GM21526 (cell line): Measurements from ENCODE around the gene NWD2.
"Not testable (repeated sequence)": the region's sequence is repeated elsewhere in the genome, so short reads cannot be mapped to it uniquely, and the experiment has no call there.

Experiments
- ATAC-seq: cut with Tn5 transposase; IDR thresholded peaks from one replicate; pipeline ENCODE4 v1.9.1; 2021; ENCODE audit warnings: moderate library complexity; ENCODE audit not compliant: unreplicated experiment, low FRiP score

The NWD2 gene

GRCh38 chr4:37392521-37393255, 148.1 kb downstream of the NWD2 start:
- no peak for ATAC-seq

- no peak for ATAC-seq
These were observed 148.8 kb downstream of the NWD2 start for GRCh38 chr4:37393321-37393720.

GRCh38 chr4:37393889-37394288, 149.3 kb downstream of the NWD2 start:
- ATAC-seq = no peak

GRCh38 chr4:37397505-37397904, 153.0 kb downstream of the NWD2 start:
- no peak for ATAC-seq

- peak; percentile 81 for ATAC-seq
These were observed 155.8 kb downstream of the NWD2 start for GRCh38 chr4:37400241-37400881.

- not testable (repeated sequence) for ATAC-seq
These were observed 163.6 kb downstream of the NWD2 start for GRCh38 chr4:37407938-37408826.

- not testable (repeated sequence) for ATAC-seq
These were observed 169.1 kb downstream of the NWD2 start for GRCh38 chr4:37413612-37414011.

- no peak for ATAC-seq
These were observed 171.4 kb downstream of the NWD2 start for GRCh38 chr4:37415845-37416369.

GRCh38 chr4:37421614-37422013, 177.1 kb downstream of the NWD2 start:
- ATAC-seq = no peak

GRCh38 chr4:37422102-37422501, 177.6 kb downstream of the NWD2 start:
- ATAC-seq = no peak

- ATAC-seq = no peak
These were observed 178.1 kb downstream of the NWD2 start for GRCh38 chr4:37422638-37423037.

GRCh38 chr4:37423310-37423709, 178.8 kb downstream of the NWD2 start:
- no peak for ATAC-seq

GRCh38 chr4:37424753-37425152, 180.2 kb downstream of the NWD2 start:
- no peak for ATAC-seq

GRCh38 chr4:37425857-37426256, 181.3 kb downstream of the NWD2 start:
- no peak for ATAC-seq

- no peak for ATAC-seq
These were observed 182.7 kb downstream of the NWD2 start for GRCh38 chr4:37427193-37427592.

GRCh38 chr4:37429906-37430305, 185.4 kb downstream of the NWD2 start:
- ATAC-seq = no peak

- no peak for ATAC-seq
These were observed 186.3 kb downstream of the NWD2 start for GRCh38 chr4:37430718-37431416.

- no peak for ATAC-seq
These were observed 186.8 kb downstream of the NWD2 start for GRCh38 chr4:37431417-37431743.

- no peak for ATAC-seq
These were observed 189.9 kb downstream of the NWD2 start for GRCh38 chr4:37434469-37434868.

- ATAC-seq = no peak
These were observed 192.0 kb downstream of the NWD2 start for GRCh38 chr4:37436546-37436945.

- no peak for ATAC-seq
These were observed 192.6 kb downstream of the NWD2 start for GRCh38 chr4:37437163-37437562.
